H1 (cell line): ENCODE results near the gene ASTN1.

Experiments
- EZH2 ChIP-seq: fragments of 200-600 bp; sonication (generic); IDR thresholded peaks from 2 replicates; pipeline ENCODE4 v1.7.1; 2012; ENCODE audit warnings: low read depth, mild to moderate bottlenecking, moderate library complexity, low read length, inconsistent platforms; ENCODE audit not compliant: severe bottlenecking
- SIN3A ChIP-seq, 2 experiments: IDR thresholded peaks in 1 of 2; conservative IDR thresholded peaks in 1 of 2; 2 replicates each; pipeline ENCODE4 v1.6.1; 2011 to 2012; ENCODE audit warnings: low read length in 2 of 2, improper control_type of control experiment in 1 of 2, low read depth in 1 of 2, mild to moderate bottlenecking in 1 of 2

- no peak for TF ChIP-seq SIN3A (conservative IDR thresholded peaks at IDR 0.05 in 1 of 2, IDR thresholded peaks at IDR 0.05 in 1 of 2; ENCODE audit: low read depth in 1 of 2, low read length in 2 of 2)
- TF ChIP-seq EZH2 = no peak
Observed at GRCh38 chr1:177190308-177190970, 25.9 kb upstream of the ASTN1 start.
